ENCODE results near the gene FRMD5.
"Not testable (repeated sequence)": the region's sequence is repeated elsewhere in the genome, so short reads cannot be mapped to it uniquely, and the experiment has no call there.

Gene FRMD5

GRCh38 chr15:43826508-43827341, 368.3 kb downstream of the FRMD5 start, which contains the start of gene WDR76:
WDR76 (plus strand) TSS chr15:43827002; CDS start chr15:43827033, 31 bp downstream.
- peak; percentile 90 for DNase-seq

GRCh38 chr15:43826029-43826507, 369.0 kb downstream of the FRMD5 start:
- no peak for DNase-seq

GRCh38 chr15:43825305-43825704, 369.8 kb downstream of the FRMD5 start:
- not testable (repeated sequence) for DNase-seq

GRCh38 chr15:43824302-43825246, 370.5 kb downstream of the FRMD5 start, which contains the start of gene MFAP1:
MFAP1 (minus strand) TSS chr15:43824690; CDS start chr15:43824569, 121 bp downstream.
- DNase-seq, result peak; percentile 98

GRCh38 chr15:43821505-43821904, 373.6 kb downstream of the FRMD5 start:
- DNase-seq, result no peak

Data from suppressor macrophage treated with lipopolysaccharide for 4 hours (primary cell).